ENCODE measurements around the gene PLEKHJ1.
A peak's percentile ranks its signal among the peaks of the same experiment; 100 is the strongest.

The PLEKHJ1 gene

GRCh38 chr19:2269244-2270156 is 33.4 kb upstream of the PLEKHJ1 start:
- DNase-seq: peak; percentile 86 to 95

GRCh38 chr19:2268861-2269243 is 32.7 kb upstream of the PLEKHJ1 start:
- no peak for DNase-seq

GRCh38 chr19:2268480-2268830 is 32.3 kb upstream of the PLEKHJ1 start:
- no peak for DNase-seq

- DNase-seq: peak; percentile 76 to 84
These were observed 30.3 kb upstream of the PLEKHJ1 start for GRCh38 chr19:2266183-2266993.

- peak in 1 of 2 experiments; percentile 14 for DNase-seq
These were observed 25.5 kb upstream of the PLEKHJ1 start for GRCh38 chr19:2261438-2262172.

- DNase-seq: no peak
These were observed 24.2 kb upstream of the PLEKHJ1 start for GRCh38 chr19:2260341-2260805.

- no peak for DNase-seq
These were observed 23.2 kb upstream of the PLEKHJ1 start for GRCh38 chr19:2259336-2259735.

- no peak for DNase-seq
These were observed 20.0 kb upstream of the PLEKHJ1 start, which contains the start of gene JSRP1 for GRCh38 chr19:2255982-2256685. Gene JSRP1 (minus strand): TSS chr19:2256417. CDS start chr19:2255314, 1,103 bp downstream.

GRCh38 chr19:2255112-2255845 is 19.1 kb upstream of the PLEKHJ1 start:
- no peak for DNase-seq

- DNase-seq: no peak
These were observed 18.1 kb upstream of the PLEKHJ1 start for GRCh38 chr19:2254064-2254872.

GRCh38 chr19:2253106-2254063 is 17.3 kb upstream of the PLEKHJ1 start:
- DNase-seq: peak; percentile 29 to 40

- no peak for DNase-seq
These were observed 16.6 kb upstream of the PLEKHJ1 start for GRCh38 chr19:2252797-2253105.

- DNase-seq: no peak
These were observed 16.1 kb upstream of the PLEKHJ1 start for GRCh38 chr19:2252055-2252796.

- no peak for DNase-seq
These were observed 15.3 kb upstream of the PLEKHJ1 start for GRCh38 chr19:2251106-2252054.

GRCh38 chr19:2250766-2251105 is 14.6 kb upstream of the PLEKHJ1 start:
- no peak for DNase-seq

GRCh38 chr19:2249880-2250765 is 14.0 kb upstream of the PLEKHJ1 start:
- no peak for DNase-seq
